GM21515 (cell line): ENCODE data around the gene DNASE1L3.
"Not testable (repeated sequence)": the region's sequence is repeated elsewhere in the genome, so short reads cannot be mapped to it uniquely, and the experiment has no call there.

Source experiments
- ATAC-seq: cut with Tn5 transposase; IDR thresholded peaks from one replicate; pipeline ENCODE4 v1.9.1; 2021; ENCODE audit not compliant: unreplicated experiment

DNASE1L3 gene

GRCh38 chr3:58202917-58203360 is 7.8 kb downstream of the DNASE1L3 start:
- peak; percentile 71 for ATAC-seq

GRCh38 chr3:58201451-58201850 is 9.3 kb downstream of the DNASE1L3 start:
- not testable (repeated sequence) for ATAC-seq

- ATAC-seq, result no peak
Observed at GRCh38 chr3:58200846-58201355, 9.9 kb downstream of the DNASE1L3 start.

DNA sequence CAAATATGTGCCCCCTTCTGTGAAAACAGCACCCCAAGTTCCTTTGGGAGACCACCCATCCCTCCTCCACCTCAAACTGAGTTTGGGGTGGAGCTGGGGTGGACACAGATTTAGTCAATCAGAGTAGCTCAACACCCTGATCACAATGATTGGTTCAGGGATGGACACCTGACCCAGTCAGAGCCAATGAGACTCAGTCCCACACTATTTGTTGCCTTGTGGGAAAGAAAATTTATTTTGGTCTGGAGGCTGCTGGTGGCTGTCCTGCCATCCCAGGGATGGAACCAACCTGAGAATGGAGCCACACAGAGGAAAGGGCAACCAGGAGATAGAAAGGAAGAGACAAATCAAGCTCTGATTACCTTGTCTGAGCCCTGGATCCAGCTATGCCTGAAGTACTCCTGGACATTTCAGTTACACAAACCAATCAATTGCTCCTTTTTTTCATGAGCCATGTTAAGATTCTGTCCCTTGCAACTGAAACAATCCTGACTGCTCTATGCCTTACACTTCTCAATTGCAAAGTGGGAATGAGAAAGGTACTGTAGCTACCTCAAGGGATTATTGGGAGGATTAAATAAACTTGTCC is 10.6 kb downstream of the DNASE1L3 start:
- no peak for ATAC-seq

- no peak for ATAC-seq
Observed at GRCh38 chr3:58198804-58199203, 12.0 kb downstream of the DNASE1L3 start.

GRCh38 chr3:58198362-58198761 is 12.4 kb downstream of the DNASE1L3 start:
- no peak for ATAC-seq

DNA sequence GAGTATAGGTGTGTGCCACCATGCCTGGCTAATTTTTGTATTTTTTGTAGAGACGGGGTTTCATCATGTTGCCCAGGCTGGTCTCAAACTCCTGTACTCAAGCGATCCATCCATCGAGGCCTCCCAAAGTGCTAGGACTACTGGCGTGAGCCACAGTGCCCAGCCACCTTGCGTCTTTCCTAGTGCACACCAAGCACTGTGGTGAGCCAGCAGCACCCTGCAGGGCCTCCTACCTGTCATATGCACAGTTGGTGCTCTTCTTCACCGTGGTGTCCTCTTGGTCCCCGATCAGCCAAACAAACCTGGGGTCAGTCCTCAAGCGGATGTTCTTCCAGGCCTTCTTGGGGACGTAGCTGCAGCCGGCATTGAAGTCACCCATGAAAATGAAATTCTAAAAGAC is 13.2 kb downstream of the DNASE1L3 start:
- no peak for ATAC-seq

DNA sequence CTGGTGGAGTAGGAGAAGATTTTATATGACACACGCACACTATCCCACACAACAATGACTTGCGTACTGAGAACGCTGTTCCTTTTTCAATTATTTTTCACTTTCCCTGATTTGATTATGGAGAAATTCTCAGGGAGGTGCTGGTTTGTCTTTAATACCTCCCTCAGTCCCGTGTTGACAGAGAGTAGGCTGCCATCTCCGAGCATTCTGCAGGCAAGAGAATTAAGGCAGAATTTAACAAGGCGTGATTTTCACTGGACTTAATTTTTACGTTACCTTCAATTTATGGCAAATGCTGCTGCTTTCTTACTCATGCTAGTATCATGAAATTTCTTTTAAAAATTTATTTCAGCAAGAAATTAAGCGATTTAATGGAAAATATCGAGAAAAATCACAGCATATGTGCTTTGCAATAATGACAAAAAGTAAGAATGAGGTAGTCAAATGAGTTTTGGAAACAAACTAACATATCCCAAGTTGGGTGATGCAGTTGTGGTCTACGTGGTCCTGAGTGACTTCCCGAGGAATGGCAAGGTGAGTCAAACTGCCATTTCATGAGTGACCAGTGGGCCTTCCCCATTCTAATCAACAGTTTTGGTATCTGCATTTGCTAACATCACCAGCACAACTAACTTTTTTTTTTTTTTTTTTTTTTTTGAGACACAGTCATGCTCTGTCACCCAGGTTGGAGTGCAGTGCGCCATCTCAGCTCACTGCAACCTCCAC is 16.9 kb downstream of the DNASE1L3 start:
- no peak for ATAC-seq

GRCh38 chr3:58192069-58192468 is 18.7 kb downstream of the DNASE1L3 start:
- no peak for ATAC-seq

GRCh38 chr3:58191361-58191991 is 19.3 kb downstream of the DNASE1L3 start:
- no peak for ATAC-seq

DNA sequence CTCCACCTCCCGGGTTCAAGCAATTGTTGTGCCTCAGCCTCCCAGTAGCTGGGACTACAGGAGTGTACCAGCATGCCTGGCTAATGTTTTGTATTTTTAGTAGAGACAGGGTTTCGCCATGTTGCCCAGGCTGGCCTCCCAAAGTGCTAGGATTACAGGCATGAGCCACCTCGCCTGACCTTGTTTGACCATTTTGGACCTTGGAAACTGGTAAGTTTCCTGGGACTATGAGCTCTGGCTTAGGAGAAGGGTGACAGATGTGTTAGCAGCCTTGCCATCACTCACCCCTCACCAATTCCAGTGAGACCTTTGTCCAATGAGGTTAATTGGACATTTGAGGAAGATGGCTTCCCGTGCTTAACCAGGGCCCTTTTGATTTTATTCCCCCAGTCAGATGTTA is 19.9 kb downstream of the DNASE1L3 start:
- ATAC-seq, result no peak

- ATAC-seq, result no peak
Observed at GRCh38 chr3:58190291-58190690, 20.5 kb downstream of the DNASE1L3 start.

- ATAC-seq, result no peak
Observed at GRCh38 chr3:58189691-58190090, 21.1 kb downstream of the DNASE1L3 start.

GRCh38 chr3:58188921-58189451 is 21.8 kb downstream of the DNASE1L3 start:
- no peak for ATAC-seq

GRCh38 chr3:58188173-58188564 is 22.6 kb downstream of the DNASE1L3 start:
- ATAC-seq, result no peak

- no peak for ATAC-seq
Observed at GRCh38 chr3:58184982-58185360, 25.8 kb downstream of the DNASE1L3 start.

GRCh38 chr3:58184309-58184981 is 26.3 kb downstream of the DNASE1L3 start:
- no peak for ATAC-seq

- ATAC-seq, result no peak
Observed at GRCh38 chr3:58183891-58184290, 26.9 kb downstream of the DNASE1L3 start.

GRCh38 chr3:58183221-58183620 is 27.6 kb downstream of the DNASE1L3 start:
- ATAC-seq, result no peak

DNA sequence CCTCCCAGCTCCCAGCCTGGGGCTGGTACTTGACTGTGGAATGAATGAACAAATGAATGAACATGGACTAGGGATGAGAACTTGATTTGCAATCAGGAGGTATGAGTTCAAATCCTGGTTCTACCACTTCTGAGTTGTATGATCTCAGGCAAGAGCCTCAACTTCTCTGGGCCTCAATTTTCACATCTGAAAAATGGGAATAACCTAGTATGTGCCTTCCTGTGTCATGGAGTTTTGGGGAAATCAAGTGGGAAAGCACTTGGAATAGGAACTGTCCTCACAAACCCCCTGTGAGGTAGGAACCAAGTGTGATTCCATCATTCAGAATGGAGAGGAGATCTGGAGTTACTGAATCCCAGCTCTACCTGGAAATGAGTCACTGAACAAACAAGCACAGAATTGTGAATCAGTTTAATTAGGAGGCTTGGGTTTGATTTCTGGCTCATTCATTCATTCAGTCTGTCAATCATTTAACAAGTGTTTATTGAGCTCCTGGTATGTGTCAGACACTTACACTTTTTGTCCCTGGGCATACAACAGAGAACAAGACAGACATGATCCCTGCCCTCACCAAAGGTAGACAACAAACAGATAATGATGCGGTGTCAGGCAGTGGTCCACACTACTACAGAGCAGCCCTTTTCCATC is 29.7 kb downstream of the DNASE1L3 start:
- no peak for ATAC-seq
